Measurements from ENCODE around the gene AKAP8.

Gene AKAP8

GRCh38 chr19:15315101-15315500 is 64.5 kb downstream of the AKAP8 start:
- DNase-seq (ENCODE audit: low spot score in 2 of 2) (no peak), ATAC-seq (no peak)
- Mint-ChIP-seq H3K4me1 (peaks cover 74% of the 10 kb centered on the region), H3K27ac (peak overlapping the region; percentile 73), H3K36me3 (peaks cover 31% of the 10 kb centered on the region), H3K9me3 (no peaks in the 10 kb centered on the region), H3K4me3 (no peak overlapping the region)

- DNase-seq (ENCODE audit: low spot score in 2 of 2): no peak
- Mint-ChIP-seq H3K9me3 (no peaks in the 10 kb centered on the region), H3K36me3 (peaks cover 25% of the 10 kb centered on the region), H3K27ac (peak overlapping the region; percentile 56), H3K4me3 (no peak overlapping the region), H3K4me1 (peaks cover 70% of the 10 kb centered on the region)
- peak; percentile 56 for ATAC-seq
These were observed 65.8 kb downstream of the AKAP8 start for GRCh38 chr19:15313649-15314279.

GRCh38 chr19:15307169-15307568 is 72.4 kb downstream of the AKAP8 start:
- no peak overlapping the region for H3K4me3 Mint-ChIP-seq
- peaks cover 15% of the 10 kb centered on the region for H3K36me3 Mint-ChIP-seq
- no peak overlapping the region for H3K27ac Mint-ChIP-seq
- ATAC-seq (no peak), DNase-seq (ENCODE audit: low spot score in 2 of 2) (no peak)
- no peaks in the 10 kb centered on the region for H3K9me3 Mint-ChIP-seq
- peaks cover 69% of the 10 kb centered on the region for H3K4me1 Mint-ChIP-seq

- DNase-seq (ENCODE audit: low spot score in 2 of 2) (no peak), ATAC-seq (no peak)
- Mint-ChIP-seq H3K9me3 (no peaks in the 10 kb centered on the region), H3K27ac (no peak overlapping the region), H3K36me3 (peaks cover 21% of the 10 kb centered on the region), H3K4me1 (peaks cover 71% of the 10 kb centered on the region), H3K4me3 (no peak overlapping the region)
These were observed 73.8 kb downstream of the AKAP8 start for GRCh38 chr19:15305582-15306334.

GRCh38 chr19:15304140-15304705 is 75.4 kb downstream of the AKAP8 start:
- peak overlapping the region; percentile 63 for H3K27ac Mint-ChIP-seq

More at GRCh38 chr19:15304140-15304705, 75.4 kb downstream of the AKAP8 start:
- Mint-ChIP-seq H3K9me3 (no peaks in the 10 kb centered on the region), H3K36me3 (peaks cover 28% of the 10 kb centered on the region), H3K4me3 (peak overlapping the region; percentile 34), H3K4me1 (peaks cover 72% of the 10 kb centered on the region)
- ATAC-seq (peak; percentile 77), DNase-seq (ENCODE audit: low spot score in 2 of 2) (no peak)

All from stimulated activated effector memory CD8-positive, alpha-beta T cell treated with anti-CD3 and anti-CD28 coated beads, Interleukin-12 subunit alpha, Interleukin-12 subunit beta, amount 100 ng/mL, for 72 hours (primary cell).